ENCODE results near the gene PKP3. TPM values are rescaled to one million over a fixed set of nuclear protein-coding genes. Genes with fewer than 3 reads are reported as not detected.

Gene PKP3
- total and polyA plus RNA-seq, 9 of the 15 experiments (the other 6 are each of a cell fraction or from before 2014, with no cell fraction given): 0.11 to 110 (median 30.7) TPM

DNA sequence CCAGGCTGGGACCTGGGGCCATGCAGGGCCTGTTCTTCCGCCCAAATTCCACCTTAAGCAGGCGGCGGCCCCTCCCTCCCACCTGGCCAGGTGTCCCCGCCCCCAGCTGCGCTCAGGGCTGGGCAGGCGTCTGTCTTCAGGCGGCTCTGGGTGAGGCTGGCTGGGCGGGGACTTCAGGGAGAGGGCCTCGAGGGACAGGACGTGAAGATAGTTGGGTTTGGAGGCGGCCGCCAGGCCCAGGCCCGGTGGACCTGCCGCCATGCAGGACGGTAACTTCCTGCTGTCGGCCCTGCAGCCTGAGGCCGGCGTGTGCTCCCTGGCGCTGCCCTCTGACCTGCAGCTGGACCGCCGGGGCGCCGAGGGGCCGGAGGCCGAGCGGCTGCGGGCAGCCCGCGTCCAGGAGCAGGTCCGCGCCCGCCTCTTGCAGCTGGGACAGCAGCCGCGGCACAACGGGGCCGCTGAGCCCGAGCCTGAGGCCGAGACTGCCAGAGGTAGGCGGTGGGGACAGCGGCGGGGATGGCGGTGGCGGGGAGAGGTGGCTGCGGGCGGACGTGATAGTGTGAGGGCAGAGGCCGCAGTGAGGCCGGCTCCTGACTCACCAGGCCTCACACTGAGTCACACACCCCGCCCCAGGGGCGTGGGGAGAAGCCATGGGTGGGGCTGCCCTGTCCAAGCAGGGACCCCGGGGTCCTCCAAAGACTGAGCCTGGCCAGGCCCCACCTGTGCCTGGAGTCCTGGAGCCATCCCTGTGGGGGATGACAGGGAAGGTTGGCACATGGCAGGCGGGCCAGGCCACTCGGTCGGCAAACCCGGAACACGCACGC is at the start of gene PKP3 (continued):
- TF ChIP-seq HCFC1 (IDR thresholded peaks at IDR 0.05; ENCODE audit: low read depth, low read length) (peak; percentile 57; the same call in 1 of the 2 replicates), FOXA1 (IDR thresholded peaks at IDR 0.05; ENCODE audit: borderline replicate concordance) (no peak), POLR2G (IDR thresholded peaks at IDR 0.05; ENCODE audit: low read depth, low read length) (peak; percentile 92), NR4A1 (CRISPR knock-in tag; IDR thresholded peaks at IDR 0.05) (peak; percentile 75; the same call in 1 of the 2 replicates), NR4A1 (tag; IDR thresholded peaks at IDR 0.05) (no peak), ZNF830 (CRISPR knock-in tag; IDR thresholded peaks at IDR 0.05) (peak; percentile 74; the same call in 1 of the 2 replicates), TEAD2 (tag; IDR thresholded peaks at IDR 0.05) (no peak)
- TF ChIP-seq, protein P1, sequence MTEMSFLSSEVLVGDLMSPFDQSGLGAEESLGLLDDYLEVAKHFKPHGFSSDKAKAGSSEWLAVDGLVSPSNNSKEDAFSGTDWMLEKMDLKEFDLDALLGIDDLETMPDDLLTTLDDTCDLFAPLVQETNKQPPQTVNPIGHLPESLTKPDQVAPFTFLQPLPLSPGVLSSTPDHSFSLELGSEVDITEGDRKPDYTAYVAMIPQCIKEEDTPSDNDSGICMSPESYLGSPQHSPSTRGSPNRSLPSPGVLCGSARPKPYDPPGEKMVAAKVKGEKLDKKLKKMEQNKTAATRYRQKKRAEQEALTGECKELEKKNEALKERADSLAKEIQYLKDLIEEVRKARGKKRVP (CRISPR knock-in tag; IDR thresholded peaks at IDR 0.05): no peak

All from K562 (cell line).